HG02610 (cell line): ENCODE data around the gene RHOBTB1.
"Not testable (repeated sequence)": the region's sequence is repeated elsewhere in the genome, so short reads cannot be mapped to it uniquely, and the experiment has no call there.

Experiments used
- ATAC-seq: cut with Tn5 transposase; IDR thresholded peaks from one replicate; pipeline ENCODE4 v1.9.1; 2021; ENCODE audit warnings: mild to moderate bottlenecking, moderate library complexity; ENCODE audit not compliant: unreplicated experiment

The RHOBTB1 gene

GRCh38 chr10:60907236-60907635, 36.7 kb downstream of the RHOBTB1 start:
- ATAC-seq = no peak

- ATAC-seq = not testable (repeated sequence)
Observed at GRCh38 chr10:60906825-60907224, 37.2 kb downstream of the RHOBTB1 start.

GRCh38 chr10:60906411-60906810, 37.6 kb downstream of the RHOBTB1 start:
- ATAC-seq = no peak

GRCh38 chr10:60905580-60905979, 38.4 kb downstream of the RHOBTB1 start:
- no peak for ATAC-seq

- ATAC-seq = no peak
Observed at GRCh38 chr10:60903096-60903495, 40.9 kb downstream of the RHOBTB1 start.

- no peak for ATAC-seq
Observed at GRCh38 chr10:60901561-60902235, 42.3 kb downstream of the RHOBTB1 start.

GRCh38 chr10:60899266-60899665, 44.7 kb downstream of the RHOBTB1 start:
- ATAC-seq = no peak

GRCh38 chr10:60898321-60898720, 45.7 kb downstream of the RHOBTB1 start:
- ATAC-seq = no peak

GRCh38 chr10:60896810-60897209, 47.2 kb downstream of the RHOBTB1 start:
- no peak for ATAC-seq

- no peak for ATAC-seq
Observed at GRCh38 chr10:60896033-60896432, 48.0 kb downstream of the RHOBTB1 start.

GRCh38 chr10:60894786-60895185, 49.2 kb downstream of the RHOBTB1 start:
- ATAC-seq = no peak

GRCh38 chr10:60893231-60893630, 50.8 kb downstream of the RHOBTB1 start:
- ATAC-seq = no peak

- no peak for ATAC-seq
Observed at GRCh38 chr10:60892571-60892970, 51.4 kb downstream of the RHOBTB1 start.

- ATAC-seq = no peak
Observed at GRCh38 chr10:60890811-60891210, 53.2 kb downstream of the RHOBTB1 start.

- peak; percentile 51 for ATAC-seq
Observed at GRCh38 chr10:60883187-60883586, 60.8 kb downstream of the RHOBTB1 start.

GRCh38 chr10:60878224-60878623, 65.8 kb downstream of the RHOBTB1 start:
- ATAC-seq = no peak

- no peak for ATAC-seq
Observed at GRCh38 chr10:60877777-60878120, 66.2 kb downstream of the RHOBTB1 start.

GRCh38 chr10:60877061-60877776, 66.8 kb downstream of the RHOBTB1 start:
- no peak for ATAC-seq

GRCh38 chr10:60873758-60874157, 70.2 kb downstream of the RHOBTB1 start:
- no peak for ATAC-seq

- ATAC-seq = no peak
Observed at GRCh38 chr10:60872451-60872850, 71.5 kb downstream of the RHOBTB1 start.

- ATAC-seq = no peak
Observed at GRCh38 chr10:60871215-60871614, 72.8 kb downstream of the RHOBTB1 start.

GRCh38 chr10:60870803-60871202, 73.2 kb downstream of the RHOBTB1 start:
- no peak for ATAC-seq

GRCh38 chr10:60870416-60870728, 73.6 kb downstream of the RHOBTB1 start:
- no peak for ATAC-seq
